ENCODE results near the gene LSAMP. TPM values are rescaled to one million over a fixed set of nuclear protein-coding genes. Genes with fewer than 3 reads are reported as not detected.

The LSAMP gene
- total RNA-seq, 2 donors from 2014 or later, result 1.7 to 2.1 TPM

DNA sequence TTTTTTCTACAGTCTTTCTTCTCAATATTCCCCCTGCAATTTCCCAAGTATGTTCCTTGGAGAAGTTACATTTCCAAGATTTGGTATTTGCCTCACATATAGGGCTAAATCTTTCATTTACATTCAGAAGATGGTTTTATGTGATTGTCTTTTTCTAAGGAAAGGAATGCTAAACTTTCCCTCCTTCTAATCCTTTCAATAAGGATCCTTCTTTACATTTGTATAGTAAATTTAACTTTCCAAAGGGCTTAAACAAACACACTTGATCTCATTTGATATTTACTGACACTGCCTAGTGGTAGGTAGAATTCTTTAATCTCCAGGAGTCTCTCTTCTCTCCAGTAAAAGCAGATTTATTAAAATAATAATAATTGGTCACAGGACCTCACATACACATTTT, 185.3 kb downstream of the LSAMP start:
- no peak for TF ChIP-seq CTCF (IDR thresholded peaks at IDR 0.05)

GRCh38 chr3:116256843-116257485, 188.3 kb downstream of the LSAMP start:
- Histone ChIP-seq H3K4me3 (no peak overlapping the region), H3K9me3 (no peaks in the 10 kb centered on the region), H3K36me3 (no peaks in the 10 kb centered on the region), H3K27ac (no peak overlapping the region), H3K4me1 (no peaks in the 10 kb centered on the region), H3K27me3 (no peaks in the 10 kb centered on the region)
- DNase-seq (ENCODE audit: low spot score), result no peak
- TF ChIP-seq CTCF (IDR thresholded peaks at IDR 0.05), result no peak

More for the DNA sequence above, 185.3 kb downstream of the LSAMP start:
- H3K9me3 ChIP-seq, result no peaks in the 10 kb centered on the region
- no peaks in the 10 kb centered on the region for H3K4me1 ChIP-seq
- no peak for DNase-seq (ENCODE audit: low spot score)
- H3K27me3 ChIP-seq, result no peaks in the 10 kb centered on the region
- no peak overlapping the region for H3K4me3 ChIP-seq
- no peaks in the 10 kb centered on the region for H3K36me3 ChIP-seq
- no peak overlapping the region for H3K27ac ChIP-seq

DNA sequence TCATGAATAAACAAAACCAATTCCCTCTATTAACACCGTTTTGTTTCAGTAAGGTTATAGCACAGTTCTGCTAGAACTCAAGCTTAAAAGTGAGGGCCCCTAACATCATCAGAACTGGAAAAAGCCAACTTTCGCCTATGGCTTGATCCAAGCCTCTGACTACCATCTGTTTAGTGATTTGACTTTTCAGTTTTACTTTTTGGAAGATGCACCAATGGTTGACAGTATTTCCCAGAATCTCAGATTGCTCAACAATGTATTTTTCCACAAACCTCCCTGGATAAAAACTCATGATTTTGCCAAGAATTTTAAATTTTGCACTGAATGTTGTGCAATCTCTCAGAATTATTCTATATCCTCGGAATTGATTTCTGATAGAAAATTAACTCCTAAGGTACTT, 190.7 kb downstream of the LSAMP start:
- no peaks in the 10 kb centered on the region for H3K36me3 ChIP-seq
- H3K4me3 ChIP-seq, result no peak overlapping the region
- no peaks in the 10 kb centered on the region for H3K9me3 ChIP-seq
- no peaks in the 10 kb centered on the region for H3K4me1 ChIP-seq
- peak overlapping the region in 1 of 2 donors; percentile 34 for H3K27ac ChIP-seq
- no peak for DNase-seq (ENCODE audit: low spot score)
- no peak for TF ChIP-seq CTCF (IDR thresholded peaks at IDR 0.05)
- no peaks in the 10 kb centered on the region for H3K27me3 ChIP-seq

DNA sequence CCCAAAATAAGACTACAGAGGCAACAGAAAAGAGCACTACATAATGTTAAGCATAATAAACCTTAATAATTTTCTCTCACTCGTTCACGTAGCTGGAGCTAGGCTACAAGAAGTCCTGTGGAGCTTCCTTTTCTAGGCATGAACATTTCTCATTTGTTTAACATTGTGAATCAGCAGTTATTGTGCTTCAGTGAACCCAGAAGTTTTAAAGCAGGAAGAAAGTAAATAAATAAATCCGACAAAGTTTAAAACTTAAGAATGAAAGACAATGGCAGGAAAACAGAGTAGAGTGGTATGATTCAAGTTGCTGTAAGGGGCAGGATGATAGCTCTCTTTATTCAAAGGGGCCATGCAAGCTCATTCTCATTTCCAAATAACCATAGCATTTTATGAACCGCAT, 191.8 kb downstream of the LSAMP start:
- Histone ChIP-seq H3K4me1 (no peaks in the 10 kb centered on the region), H3K27me3 (no peaks in the 10 kb centered on the region), H3K4me3 (no peak overlapping the region), H3K36me3 (no peaks in the 10 kb centered on the region), H3K9me3 (no peaks in the 10 kb centered on the region), H3K27ac (no peak overlapping the region)
- TF ChIP-seq CTCF (IDR thresholded peaks at IDR 0.05), result no peak
- no peak for DNase-seq (ENCODE audit: low spot score)

DNA sequence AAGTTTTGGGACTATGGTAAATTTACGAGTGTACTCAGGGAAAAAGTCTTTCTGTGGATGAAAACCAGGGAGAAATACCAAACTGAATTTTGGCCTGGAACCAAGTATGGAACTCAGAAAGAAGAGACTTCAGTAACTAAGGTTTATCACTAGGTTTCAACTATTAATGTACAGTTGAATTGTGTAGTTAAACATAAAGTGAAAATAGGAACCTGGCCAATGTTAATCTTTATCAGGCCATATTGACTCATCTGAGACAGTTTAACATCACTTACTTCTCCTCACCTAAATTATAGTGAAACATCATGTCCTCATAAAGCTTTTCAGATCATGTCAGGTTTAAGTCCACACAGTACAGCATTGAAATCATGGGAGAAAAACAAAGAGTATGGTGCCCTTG, 197.7 kb downstream of the LSAMP start:
- H3K27ac ChIP-seq, result no peak overlapping the region
- H3K9me3 ChIP-seq, result no peaks in the 10 kb centered on the region
- TF ChIP-seq CTCF (IDR thresholded peaks at IDR 0.05), result no peak
- no peaks in the 10 kb centered on the region for H3K4me1 ChIP-seq
- no peak overlapping the region for H3K4me3 ChIP-seq
- DNase-seq (ENCODE audit: low spot score), result no peak
- H3K36me3 ChIP-seq, result no peaks in the 10 kb centered on the region
- H3K27me3 ChIP-seq, result no peaks in the 10 kb centered on the region

DNA sequence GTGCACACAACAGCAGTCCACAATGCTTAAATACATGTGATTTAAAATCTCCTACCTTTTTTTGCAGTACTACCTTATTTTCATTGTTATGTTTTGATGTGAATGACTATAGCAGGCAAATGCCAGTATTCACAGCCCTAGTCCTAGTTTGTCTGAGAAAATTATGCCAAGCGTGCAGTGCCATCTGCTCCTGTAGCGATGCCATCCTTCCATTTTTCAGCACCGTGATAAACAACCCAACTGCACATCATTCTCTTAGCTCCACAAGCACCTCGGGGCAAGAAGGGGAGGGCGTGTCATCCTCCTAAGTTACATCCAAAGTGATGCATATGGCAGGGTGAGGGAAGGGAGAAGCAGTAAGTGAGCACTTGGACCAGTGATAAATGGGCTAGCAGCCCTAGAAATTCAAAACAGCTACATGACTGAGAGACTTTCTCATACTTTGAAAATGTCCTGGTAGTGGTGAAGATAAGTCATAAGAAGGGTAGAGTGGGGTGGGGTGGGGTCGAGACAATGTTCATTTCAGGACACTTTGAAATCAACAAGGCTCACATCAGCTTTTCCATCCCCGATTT, 198.8 kb downstream of the LSAMP start:
- Histone ChIP-seq H3K36me3 (no peaks in the 10 kb centered on the region), H3K4me1 (no peaks in the 10 kb centered on the region), H3K4me3 (no peak overlapping the region), H3K27me3 (no peaks in the 10 kb centered on the region), H3K9me3 (no peaks in the 10 kb centered on the region), H3K27ac (no peak overlapping the region)
- no peak for DNase-seq (ENCODE audit: low spot score)
- TF ChIP-seq CTCF (IDR thresholded peaks at IDR 0.05), result no peak

Measured in right atrium auricular region (tissue), 2 donors.